Activated CD8-positive, alpha-beta memory T cell treated with anti-CD3 and anti-CD28 coated beads for 24 hours (primary cell): ENCODE measurements around the gene CDH1.
"Not testable (repeated sequence)": the region's sequence is repeated elsewhere in the genome, so short reads cannot be mapped to it uniquely, and the experiment has no call there.

Experiments
- DNase-seq: peaks from one replicate; pipeline ENCODE4 v3.0.0-alpha.2; 2020

Gene CDH1

GRCh38 chr16:68790944-68791343, 53.9 kb downstream of the CDH1 start:
- DNase-seq: no peak

DNA sequence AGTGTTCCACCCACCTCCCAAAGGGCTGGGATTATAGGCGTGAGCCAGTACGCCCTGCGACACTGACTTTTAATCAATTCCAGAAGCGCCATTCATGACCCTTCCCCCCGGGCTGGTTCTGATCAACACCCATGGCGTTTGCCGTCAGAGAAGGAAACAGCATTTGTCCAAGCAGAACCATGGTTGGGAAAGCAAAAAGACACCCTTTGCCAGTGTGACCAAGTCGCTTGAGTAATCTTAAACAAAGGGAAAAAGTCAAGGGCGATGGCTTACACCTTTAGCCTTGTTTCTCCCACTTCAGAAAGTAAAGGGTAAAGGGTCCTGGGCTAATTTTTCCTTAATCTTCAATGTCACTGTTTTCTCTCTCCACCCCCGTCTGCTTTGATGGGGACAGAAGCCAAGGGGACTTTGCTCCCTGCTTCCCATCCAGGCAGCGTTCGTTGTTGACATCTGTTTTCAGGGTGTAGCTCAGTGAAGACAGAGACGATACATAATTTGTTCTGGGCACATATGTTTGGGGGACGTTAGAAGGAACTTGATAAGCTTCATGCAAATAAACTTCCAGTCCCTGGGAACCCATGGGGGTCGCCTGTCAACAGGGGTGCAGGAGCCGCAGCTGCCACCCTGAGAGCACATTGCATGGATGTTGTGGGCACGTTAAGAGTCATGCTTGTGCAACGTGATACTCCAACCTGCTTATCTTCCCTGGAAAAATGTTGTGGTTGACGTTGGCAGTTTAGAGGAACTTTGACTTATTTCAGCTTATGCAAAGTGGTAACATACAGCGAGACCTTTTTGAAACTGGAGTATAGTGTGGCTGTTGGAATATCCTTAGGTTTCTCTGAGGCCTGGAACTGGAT, 55.6 kb downstream of the CDH1 start:
- no peak for DNase-seq

DNA sequence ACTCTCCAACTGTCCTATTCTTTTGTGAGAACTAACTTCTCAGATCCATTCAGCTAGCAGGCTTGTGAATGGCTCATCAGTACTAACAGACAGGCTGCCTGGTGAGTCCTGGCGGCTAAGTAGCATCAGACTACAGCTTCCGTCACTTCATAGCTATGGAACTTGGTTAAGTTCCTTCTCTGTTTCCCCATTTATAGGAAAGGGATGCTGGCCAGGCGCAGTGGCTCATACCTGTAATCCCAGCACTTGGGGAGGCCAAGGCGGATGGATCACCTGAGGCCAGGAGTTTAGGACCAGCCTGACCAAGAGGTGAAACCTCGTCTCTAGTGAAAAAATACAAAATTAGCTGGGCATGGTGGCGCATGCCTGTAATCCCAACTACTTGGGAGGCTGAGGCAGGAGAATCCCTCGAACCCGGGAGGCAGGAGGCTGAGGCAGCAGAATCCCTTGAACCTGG, 56.3 kb downstream of the CDH1 start:
- DNase-seq: no peak

DNA sequence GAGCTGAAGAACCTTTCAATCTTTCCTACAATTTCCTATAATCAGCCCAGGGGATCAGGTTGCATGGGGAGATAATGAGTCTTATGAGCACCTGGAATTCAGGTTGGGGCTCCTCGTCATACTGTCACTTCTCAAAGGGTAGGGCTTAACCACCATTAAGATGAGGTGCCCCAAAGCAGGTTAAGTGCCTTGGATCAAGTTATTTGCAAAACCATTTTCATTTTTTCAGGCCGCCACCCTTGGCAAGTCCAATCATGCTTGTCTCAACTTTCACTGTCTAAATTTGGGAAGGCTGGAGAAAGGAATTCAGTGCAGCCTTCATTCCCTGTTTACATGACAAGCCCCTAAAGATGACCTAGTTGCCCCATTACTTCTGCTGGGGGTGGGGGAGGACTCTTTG, 61.3 kb downstream of the CDH1 start:
- no peak for DNase-seq

DNA sequence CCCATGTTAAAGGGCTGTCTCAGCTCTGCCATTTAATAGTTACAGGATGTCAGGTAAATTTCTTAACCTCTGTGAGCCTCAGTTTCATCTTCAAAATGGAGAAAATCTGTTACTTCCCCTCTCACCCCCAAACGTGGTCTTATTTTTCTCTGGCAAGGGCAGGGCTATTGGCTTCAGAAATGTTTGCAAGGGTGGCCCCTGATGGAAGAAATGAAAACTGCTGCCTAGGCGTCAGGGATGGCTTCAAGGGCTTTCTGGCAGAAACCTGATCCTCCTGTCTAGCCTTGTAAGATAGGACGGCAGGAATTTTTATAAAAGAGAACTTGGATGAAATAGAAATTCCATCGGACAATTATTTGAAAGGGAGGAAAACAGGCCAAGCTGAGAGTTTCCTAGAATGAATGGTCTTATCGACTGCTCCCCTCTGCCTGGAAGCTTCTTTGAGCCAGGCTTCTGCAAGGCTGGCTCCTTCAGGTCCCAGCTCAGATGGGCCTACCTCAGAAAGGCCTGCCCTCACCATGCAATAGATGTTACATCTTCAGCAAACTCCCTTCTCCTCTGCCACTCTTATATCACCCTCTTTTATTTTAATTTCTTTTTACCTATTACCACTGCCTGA, 63.3 kb downstream of the CDH1 start:
- peak; percentile 76 for DNase-seq

- DNase-seq: no peak
Observed at GRCh38 chr16:68802190-68802589, 65.1 kb downstream of the CDH1 start.

DNA sequence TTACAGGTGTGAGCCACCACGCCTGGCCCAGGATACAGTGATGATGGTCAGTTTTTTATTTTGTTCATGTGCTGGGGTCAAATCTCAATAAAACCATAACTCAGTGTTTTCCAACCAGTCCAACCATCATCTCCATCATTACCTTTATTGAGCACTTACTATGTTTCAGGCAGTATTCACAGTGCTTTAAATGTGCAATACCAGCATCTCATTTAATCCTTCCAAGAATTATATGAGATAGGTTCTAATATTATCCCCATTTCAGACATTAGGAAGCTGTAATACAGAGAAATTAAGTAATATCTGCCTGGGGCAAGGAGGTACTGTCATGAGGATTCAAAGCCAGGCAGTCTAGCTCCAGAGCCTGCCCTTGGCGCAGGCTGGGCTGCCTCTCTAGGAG, 69.3 kb downstream of the CDH1 start:
- DNase-seq: no peak

GRCh38 chr16:68806981-68807380, 69.9 kb downstream of the CDH1 start:
- no peak for DNase-seq

GRCh38 chr16:68814516-68814915, 77.4 kb downstream of the CDH1 start:
- no peak for DNase-seq

DNA sequence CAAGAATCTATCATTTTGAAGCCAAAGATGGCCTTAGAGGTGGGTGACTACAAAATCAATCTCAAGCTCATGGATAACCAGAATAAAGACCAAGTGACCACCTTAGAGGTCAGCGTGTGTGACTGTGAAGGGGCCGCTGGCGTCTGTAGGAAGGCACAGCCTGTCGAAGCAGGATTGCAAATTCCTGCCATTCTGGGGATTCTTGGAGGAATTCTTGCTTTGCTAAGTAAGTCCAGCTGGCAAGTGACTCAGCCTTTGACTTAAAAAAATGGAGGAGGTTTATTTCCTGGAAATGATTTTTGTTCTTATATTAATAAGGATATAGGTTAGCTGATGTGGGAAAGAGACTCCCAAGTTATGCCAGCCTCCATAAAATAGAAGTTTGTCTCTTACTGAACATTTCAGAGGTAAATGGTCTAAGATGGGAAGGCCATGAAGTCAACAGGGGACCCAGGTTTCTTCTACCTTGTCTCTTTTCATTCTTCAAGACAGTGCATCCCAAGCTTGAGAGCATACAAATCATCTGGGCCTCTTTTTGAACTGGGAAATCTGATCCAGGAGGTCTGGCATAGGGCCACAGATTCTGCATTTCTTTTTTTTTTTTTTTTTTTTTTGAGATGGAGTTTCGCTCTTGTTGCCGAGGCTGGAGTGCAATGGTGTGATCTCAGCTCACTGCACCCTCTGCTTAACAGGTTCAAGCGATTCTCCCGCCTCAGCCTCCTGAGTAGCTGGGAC, 86.5 kb downstream of the CDH1 start:
- DNase-seq: no peak

GRCh38 chr16:68825427-68825826, 88.3 kb downstream of the CDH1 start:
- no peak for DNase-seq

- DNase-seq: no peak
Observed at GRCh38 chr16:68826652-68827051, 89.6 kb downstream of the CDH1 start.

- DNase-seq: no peak
Observed at GRCh38 chr16:68833251-68833650, 96.2 kb downstream of the CDH1 start.

GRCh38 chr16:68834550-68834949, 97.5 kb downstream of the CDH1 start:
- no peak for DNase-seq

- DNase-seq: no peak
Observed at GRCh38 chr16:68835970-68836369, 98.9 kb downstream of the CDH1 start.

DNA sequence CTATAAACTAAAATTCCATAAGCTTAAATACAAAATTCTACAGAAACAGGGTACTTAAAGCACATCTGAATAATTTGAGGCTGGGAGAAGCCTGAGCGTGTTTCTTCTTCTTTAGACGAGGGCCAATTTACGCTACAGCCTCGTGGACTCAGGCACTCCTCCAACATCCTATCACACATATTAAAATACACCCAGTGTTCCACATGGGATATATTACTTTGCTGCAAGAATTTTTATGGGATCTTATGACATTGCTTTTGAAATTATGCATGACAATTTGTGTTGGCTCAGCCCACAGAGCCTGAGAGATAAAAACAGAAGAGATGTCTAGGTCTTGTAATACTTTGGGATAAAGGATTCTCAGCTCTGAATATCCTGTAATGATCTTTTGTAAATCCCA, 102.7 kb downstream of the CDH1 start:
- DNase-seq: no peak

GRCh38 chr16:68842964-68843481, 105.9 kb downstream of the CDH1 start:
- DNase-seq: not testable (repeated sequence)

DNA sequence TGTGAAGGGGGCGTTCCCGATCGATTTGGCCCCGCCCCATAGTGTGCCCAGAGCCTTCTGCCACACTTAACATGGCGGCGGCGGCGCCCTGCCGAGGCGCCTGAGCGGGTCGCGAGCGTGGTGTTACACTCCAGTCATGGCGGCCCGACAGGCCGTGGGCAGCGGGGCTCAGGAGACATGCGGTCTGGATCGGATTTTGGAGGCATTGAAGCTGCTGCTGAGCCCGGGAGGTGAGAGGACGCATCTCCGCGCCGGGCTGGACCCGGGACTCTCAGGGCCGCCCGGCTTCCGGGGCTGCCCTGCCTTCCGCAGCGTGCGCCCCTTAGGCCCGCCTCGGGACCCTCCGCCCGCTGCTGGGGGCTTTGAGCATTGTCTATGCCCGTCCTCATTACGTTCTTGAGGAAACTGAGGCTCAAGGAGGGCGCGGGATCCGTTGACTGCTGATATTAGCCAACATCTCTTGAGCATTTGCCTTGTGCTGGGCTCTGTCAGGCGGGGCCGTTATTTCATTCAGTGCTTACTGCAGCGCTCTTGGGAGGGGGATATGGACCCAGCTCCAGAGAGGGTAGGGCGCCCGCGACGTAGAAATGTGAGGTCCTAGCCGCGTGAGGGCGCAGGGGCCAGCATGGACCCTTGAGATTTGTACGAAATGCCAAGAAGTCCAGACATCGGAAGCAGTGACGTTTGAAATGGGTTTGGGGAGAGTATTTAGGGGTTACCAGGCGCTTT, 106.6 kb downstream of the CDH1 start, which contains the start of gene TANGO6:
TANGO6 (plus strand) TSS at position 50 of the 729 bp plus-strand sequence; CDS start at position 137, 87 bp downstream.
- DNase-seq: peak; percentile 98

DNA sequence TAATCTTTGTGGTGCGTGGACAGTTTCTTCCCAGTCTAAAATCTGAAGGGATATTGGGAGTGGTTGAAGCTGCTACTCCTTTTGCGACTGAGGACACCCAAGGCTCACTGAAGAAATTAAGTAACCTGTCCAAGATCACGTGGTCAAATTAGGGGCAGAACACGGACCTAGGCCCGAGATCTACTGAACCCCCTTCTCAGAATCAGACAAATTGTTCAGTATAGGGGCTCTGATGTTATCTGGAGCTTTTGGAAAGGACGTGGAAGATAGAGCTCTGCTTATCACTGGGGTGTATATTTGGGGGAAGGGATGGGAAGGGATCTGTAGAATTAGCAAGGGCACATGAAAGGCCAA, 107.1 kb downstream of the CDH1 start:
- DNase-seq: no peak

- DNase-seq: no peak
Observed at GRCh38 chr16:68848786-68849185, 111.7 kb downstream of the CDH1 start.

DNA sequence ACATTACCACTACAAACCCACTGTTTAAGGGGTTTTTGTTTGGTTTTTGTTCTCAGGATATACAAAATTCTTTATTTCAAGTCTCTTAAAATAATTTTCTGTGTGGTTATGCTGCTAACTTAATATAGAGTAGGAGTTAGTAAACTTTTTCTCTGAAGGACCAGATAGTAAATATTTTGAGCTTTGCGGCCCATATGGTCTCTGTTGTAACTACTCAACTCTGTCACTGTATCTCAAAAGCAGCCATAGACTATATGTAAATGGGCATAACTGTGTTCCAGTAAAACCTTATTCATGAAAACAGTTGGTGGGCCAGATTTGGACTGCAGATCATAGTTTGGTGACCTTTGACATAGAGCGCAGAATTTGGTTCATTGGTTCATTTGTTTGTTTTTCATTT, 113.4 kb downstream of the CDH1 start:
- no peak for DNase-seq

GRCh38 chr16:68851601-68852000, 114.5 kb downstream of the CDH1 start:
- DNase-seq: no peak

- no peak for DNase-seq
Observed at GRCh38 chr16:68857479-68857878, 120.4 kb downstream of the CDH1 start.
